Anterior cingulate cortex (tissue), 58 donors: ENCODE measurements around the gene KCNMA1.

Experiments
- DNase-seq, 58 donors: peaks; one replicate each; lab custom pipeline; 2025; lab: John Stamatoyannopoulos, UW

Gene KCNMA1

DNA sequence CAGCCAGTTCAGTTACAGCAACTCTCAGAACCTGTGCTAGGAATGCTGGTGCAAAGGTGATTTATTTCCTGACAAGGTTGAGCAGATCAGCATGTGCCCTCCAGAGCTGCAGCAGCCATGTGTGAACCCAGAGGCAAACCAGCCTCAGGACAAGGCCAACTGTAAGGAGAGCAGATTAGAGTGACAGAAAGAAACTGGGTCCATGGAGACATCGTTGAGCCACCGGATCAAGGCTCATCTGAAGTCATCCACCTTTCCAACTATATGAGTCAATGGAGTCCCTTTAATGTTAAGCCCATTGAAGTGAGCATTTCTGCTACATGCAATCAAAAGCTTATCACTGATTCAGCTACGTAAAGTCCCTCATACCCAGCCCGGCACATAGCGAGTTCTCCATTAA, 26.4 kb downstream of the KCNMA1 start:
- DNase-seq = no peak

DNA sequence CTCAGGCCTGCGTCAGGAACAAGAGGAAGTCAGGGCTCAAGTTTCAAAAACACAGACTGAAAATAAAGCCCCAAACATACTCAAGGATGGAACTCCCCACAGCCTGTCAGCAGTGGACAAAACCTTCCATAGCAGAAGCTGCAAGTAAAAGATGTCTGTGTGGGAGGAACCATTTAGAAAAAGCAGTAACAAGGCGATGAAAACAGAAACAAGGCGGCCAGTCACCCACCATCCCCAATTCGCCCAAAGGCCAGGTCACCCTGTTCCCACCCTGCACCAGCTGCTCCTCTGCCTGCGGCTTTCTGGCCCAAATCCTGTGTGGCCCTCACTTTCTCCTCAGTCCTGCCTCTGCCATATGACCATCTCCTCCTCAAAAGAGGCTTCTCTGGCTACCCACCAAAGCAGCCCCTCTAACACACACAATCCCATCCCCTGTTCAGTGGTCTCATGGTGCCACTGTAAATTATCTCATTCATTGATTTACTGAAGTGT, 27.8 kb downstream of the KCNMA1 start:
- DNase-seq = peak in 2 of 58 donors; percentile 22 to 37

DNA sequence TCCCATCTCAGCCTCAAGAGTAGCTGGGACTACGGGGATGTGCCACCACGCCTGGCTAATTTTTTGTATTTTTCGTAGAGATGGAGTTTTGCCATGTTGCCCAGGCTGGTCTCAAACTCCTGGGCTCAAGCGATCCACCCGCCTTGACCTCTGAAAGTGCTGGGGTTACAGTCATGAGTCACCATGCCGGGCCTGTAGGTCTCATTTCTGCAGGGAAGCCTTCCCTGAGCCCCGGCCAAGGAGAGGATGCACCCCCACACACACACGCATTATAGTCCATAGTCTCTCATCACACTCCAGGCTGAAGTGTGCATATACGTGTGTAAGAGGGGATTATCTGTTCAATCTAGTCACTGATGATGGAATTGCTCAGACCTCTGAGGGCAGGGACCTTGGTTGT, 29.3 kb downstream of the KCNMA1 start:
- DNase-seq = no peak

DNA sequence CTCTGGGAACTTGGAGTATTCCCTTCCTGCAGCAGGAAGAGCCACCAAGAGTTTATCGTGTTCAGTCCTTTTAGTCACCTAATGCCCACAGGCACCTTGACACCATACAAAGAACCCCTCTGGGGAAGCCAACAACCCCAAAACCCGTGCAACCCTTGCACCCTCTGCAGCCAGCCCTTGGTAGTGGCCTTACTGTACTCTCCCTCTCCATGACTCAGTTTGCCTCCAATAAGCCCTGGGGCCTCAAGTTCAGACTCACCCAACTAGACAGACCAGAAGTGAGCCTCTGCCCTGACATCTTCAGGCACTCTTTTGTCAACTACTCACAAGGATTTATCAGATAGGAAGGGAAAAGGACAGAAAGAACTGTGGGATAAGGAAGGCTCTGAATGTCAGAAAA, 30.9 kb downstream of the KCNMA1 start:
- DNase-seq = no peak

DNA sequence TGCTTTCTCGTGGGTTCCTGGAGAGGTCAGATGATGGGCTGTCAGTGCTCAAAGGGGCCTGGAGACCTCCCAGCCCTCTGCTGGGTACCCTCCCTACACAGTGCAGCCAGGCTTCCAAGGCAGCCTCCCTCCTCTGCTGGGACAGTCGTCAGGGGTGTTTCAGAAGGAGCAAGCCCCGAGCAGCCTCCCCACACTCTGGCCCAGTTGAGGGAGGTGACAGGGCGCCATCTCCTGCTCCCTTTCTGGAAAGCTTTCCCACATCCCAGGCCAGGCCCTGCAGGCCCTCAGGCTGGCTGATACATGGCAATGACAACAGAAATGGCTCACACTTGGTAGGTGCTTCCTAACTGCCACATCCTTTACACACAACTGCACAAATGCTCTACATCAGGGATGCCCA, 32.1 kb downstream of the KCNMA1 start:
- DNase-seq = no peak

DNA sequence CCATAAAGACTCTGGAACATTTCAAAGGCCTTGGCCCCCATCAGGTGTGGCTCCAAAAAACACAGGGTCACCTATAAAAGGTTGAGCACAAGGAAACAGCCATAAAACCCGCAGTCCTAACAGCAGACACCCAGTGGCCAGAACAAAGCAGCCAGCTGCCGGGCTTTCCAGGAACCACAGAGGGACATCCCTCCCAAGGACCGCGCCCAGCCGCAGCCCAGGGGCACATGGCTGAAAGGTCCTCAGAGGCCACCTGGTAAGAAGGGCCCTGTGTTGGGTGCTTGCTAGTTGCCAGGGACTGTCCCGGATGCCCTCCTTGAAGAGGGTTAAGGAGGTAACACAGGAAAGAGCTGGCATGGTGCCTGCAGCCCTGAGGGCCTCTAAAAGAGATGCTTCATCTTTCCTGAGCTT, 32.7 kb downstream of the KCNMA1 start:
- no peak for DNase-seq

DNA sequence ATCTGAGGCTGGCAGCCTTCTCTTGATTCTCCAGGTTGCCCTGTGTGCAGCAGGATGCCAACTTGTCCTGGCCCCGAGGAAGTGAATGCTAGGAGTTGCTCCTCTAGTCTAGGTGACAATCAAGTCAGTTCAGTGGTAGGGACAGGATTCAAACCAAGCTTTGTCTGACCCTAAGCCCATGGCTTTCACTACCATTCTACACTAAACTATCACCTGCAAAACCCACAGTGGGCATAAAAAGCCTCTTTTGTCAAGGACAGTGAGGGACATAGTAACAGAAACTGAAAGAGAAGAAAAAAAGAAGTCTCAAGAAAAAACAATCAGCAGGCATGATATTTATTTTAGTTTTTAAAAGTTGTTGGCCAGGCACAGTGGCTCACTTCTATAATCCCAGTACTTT, 33.5 kb downstream of the KCNMA1 start:
- DNase-seq = no peak

DNA sequence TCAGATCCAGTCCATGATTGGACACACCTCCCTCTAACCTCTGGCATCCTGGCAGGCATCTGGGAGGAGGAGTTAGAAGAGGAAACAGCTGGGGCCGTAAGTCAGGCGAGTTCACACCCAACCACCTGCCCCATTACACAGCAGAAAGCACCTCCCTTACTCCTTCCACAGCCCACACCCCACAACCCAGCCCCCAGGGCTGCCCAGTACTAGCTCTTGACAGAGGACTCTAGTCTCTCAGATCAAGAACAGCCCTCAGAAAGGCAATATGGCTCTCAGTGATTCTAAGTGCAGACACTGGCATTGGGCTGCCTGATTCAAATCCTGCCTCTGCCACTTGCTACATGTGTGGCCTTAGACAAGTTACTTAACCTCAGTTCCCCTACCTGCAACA, 34.1 kb downstream of the KCNMA1 start:
- DNase-seq = no peak

DNA sequence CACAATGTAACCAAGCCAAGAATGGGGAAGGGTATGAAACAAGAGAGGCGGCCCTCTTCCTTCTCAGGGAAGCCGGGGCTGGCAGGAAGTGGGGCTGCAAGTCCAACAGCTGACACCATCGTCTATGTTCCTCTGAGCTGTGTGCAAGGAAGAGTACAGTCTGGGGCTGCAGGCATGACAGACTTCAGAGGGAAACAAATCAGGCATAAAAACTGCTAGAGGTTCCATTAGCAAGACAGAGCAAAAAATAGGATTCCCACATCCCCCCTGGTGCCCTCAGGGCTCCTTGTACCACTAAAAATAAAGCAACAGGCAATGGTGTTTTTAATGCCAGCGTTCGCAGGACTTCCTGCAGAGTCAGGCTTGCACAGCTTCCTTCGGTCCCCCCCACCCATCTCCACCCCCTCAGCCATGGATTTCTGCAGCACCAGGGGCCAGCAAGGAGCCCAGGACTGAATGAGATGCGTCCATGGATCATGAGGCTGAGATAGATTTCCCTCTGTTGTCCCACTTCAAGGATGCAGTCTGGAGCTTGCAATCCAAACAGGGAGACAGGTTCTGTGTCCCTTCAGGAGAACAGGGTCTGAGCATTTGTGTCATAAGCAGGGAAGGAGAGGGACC, 34.6 kb downstream of the KCNMA1 start:
- peak in 4 of 58 donors; percentile 17 to 49 (median 21) for DNase-seq

DNA sequence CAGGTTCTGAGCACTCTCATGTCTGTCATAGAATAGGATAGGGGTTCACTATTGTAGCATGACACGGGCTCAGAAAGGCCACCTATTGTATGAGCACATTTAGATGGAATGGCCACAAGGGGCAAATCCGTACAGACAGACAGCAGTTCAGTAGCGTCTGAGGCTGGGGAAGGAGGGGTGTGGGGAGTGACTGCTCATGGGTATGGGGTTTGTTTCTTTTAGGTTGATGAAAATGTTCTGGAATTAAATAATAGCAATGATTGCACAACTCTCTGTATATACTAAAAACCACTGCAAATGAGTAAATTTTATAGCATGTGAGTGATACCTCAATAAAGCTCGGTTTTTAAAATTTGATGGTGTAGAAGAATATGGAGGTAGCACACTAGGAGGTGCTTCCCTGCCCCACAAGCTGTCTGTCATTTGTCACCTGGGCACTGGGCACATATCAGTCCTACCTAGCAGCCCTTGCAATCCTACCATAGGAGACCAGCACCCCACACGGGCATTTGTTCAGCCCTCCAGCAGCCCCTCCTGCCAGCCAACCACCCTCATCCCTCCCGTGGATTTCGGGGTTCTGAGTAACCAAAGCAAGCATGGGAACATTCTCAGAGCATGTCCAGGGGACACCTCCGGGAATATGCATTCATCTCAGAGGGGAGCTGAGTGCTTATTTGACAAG, 35.2 kb downstream of the KCNMA1 start:
- DNase-seq = no peak

DNA sequence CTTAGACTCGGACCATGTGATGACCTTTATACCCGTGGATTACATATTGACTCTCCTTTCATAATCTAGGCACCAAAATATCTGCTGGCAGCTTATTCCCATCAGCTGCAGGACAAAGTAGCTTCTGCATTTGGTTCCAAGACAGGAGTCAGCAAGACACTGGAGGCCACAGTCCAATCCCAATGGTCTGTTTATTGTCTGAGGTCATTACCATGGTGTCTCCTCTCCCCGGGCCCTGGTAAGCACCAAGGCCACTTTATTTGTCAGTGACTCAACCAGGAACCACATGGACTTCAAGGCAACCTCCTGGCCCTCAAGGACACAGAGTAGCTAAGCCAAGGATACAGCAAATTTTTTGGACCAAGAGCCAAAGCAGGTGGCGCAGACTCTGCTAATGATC, 36.1 kb downstream of the KCNMA1 start:
- DNase-seq = no peak

DNA sequence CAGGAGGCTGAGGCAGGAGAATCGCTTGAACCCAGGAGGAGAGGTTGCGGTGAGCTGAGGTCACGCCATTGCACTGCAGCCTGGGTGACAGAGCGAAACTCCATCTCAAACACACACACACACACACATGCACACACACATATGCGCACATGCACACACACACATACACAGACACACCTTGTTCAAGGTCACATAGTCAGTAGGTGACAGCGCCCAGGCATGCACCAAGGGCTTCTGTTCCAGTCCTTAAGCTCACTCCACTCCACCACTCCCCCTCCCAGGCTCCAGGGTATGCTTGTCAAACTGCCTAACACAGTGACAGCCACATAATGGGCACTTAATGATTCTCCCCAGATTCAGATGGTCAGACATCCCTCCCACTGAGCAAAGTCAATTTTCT, 37.0 kb downstream of the KCNMA1 start:
- DNase-seq = no peak

DNA sequence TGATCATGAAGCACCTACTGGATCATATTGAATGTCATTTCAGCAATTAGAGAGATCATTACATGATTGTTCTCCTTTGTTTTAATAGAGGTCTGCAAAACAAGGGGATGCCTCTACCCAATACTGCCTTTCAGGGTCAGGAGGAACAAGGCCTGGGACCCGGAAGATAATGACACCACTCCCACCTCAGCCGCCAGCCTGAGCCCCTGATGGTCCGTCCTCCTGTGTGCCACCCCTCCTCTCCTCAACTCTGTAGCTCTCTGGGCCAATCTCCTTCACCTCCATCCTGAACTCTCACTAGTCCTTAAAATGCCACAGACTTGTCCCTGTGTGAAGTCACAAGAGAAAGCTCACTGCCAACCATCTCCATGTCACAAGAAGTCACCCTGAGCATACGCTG, 38.0 kb downstream of the KCNMA1 start:
- DNase-seq = no peak

DNA sequence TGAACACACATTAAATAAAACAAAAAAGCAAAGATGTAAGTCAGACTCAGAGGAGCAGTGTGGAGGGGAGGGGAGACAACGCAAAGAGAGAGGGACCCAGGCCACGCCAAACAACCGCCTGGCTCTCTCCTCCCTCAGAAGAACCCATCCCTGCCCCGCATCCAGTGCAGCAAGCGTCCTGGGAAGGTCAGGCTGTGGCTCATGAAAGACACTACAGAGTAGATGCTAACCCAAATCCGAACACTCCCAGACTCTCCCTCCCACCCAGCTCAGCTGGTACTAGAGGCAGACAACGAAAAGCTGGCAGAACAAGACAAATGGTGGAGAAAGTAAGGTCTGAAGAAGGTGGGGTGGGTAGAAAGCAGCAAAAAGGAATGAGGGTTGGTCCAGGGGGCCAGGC, 39.0 kb downstream of the KCNMA1 start:
- peak in 1 of 58 donors; percentile 18 for DNase-seq

DNA sequence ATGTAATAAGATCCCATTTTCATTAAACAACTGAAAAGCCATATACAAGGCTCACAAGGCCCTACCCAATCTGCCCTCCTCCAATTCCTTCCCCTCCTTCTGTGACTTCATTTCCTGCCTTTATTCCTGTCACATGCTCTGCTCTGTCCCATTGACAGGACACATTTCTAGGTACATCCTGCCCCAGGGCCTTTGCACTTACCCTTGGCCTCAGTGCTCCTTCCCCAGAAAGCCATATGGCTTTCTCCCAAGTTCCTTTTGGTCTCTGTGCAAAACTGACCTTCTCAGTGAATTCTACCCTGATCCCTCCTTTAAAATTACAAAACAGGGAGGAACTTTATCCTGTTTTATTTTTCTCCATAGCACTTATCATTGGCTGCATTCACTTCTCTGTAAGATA, 40.0 kb downstream of the KCNMA1 start:
- DNase-seq = no peak

DNA sequence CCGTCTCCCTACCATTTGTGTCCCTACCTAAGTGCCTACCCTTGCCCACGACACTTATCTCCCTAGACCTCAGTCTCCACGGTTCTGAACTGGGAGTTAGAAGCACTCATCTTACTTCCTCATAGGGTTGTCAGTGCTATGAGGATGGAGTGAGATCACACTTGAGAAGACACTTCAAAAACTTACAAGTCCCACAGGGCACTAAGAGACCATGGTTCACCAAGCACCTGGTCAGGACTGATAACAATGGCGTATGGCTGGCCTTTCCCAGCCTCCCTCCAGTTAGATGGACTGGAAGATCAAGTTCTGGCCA, 43.2 kb downstream of the KCNMA1 start:
- no peak for DNase-seq

DNA sequence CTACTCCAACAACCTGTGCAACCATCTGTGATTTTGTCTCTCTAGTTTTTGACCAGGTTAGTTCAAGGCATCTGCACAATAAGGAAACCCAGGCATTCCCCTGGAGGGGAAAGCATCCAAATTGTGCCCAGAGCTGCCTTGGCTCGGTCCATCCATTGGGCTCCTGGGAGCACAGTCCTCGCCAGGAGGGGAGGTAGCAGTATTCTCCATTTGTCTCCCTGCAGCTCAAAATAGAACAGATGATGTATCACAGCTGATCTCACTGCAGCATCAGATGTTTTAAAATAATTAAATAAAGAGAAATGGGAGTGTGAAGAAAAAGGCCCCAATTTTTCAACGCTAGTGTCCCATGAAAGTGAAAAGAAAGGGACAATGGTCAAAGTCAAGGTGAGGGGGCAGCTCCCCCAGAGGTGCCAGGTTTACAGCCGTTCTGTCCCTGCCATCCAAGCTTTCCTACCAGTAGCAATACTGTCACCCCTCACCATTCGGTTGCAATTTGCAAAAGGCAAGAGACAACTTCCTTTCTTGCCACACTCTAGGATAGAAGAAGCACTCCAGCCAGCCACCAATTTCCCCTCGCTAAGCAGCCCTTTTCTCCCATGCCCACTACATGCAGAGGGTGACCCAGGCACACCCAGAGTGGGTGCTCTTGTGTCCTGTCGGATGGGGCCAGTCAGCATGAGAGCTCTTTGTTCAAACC, 43.7 kb downstream of the KCNMA1 start:
- DNase-seq = no peak

DNA sequence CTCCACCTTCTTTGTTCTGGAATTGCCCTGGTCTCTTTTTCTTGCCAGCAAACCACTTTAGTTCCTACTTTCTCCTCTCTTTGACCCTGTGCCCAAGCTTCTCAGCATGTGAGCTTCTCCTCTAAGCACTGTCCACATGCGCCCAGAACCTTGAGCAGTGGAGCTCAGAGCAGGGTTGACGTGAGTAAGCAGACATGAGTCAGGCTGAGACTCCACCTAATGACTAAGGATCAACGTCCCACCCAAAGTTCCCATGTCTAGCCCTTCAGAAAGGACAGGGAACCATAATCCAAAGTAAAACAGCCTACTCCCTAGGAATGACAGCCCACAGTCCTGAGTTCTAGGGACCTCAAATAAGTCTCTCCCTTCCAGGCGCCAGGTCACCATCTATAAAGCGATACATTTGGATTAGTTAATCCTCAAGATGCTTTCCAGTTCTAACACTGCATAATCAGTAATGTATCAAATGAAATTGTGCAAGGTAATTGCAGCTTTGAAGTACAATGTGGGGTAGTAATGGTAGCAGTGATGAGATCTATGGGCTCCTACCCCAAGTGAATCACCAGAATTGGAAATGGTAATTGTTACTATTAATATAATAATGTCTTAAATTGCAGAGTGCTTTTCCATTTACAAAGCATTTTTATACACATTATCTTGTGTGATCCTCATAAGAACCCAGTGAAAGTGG, 44.5 kb downstream of the KCNMA1 start:
- DNase-seq = peak in 1 of 58 donors; percentile 35

DNA sequence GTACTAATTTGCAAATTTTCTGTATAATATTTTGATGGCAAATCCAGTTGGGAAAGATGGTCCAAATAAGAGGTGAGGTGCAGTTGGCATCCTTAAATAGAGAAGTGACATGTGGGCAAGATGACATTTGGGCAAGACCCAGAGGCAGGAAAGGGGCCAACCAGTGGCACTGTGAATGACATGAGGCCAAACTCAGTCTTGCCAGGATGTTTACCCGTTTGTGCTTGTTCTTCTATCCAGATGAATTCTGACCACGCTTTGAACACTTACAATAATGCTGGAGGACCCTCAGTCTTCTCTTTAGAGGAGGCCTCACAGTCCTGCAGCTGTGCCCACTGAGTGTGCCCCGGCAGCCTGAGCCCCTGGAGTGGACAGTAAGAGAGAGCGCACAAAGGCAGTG, 45.1 kb downstream of the KCNMA1 start:
- peak in 2 of 58 donors; percentile 15 to 35 for DNase-seq

DNA sequence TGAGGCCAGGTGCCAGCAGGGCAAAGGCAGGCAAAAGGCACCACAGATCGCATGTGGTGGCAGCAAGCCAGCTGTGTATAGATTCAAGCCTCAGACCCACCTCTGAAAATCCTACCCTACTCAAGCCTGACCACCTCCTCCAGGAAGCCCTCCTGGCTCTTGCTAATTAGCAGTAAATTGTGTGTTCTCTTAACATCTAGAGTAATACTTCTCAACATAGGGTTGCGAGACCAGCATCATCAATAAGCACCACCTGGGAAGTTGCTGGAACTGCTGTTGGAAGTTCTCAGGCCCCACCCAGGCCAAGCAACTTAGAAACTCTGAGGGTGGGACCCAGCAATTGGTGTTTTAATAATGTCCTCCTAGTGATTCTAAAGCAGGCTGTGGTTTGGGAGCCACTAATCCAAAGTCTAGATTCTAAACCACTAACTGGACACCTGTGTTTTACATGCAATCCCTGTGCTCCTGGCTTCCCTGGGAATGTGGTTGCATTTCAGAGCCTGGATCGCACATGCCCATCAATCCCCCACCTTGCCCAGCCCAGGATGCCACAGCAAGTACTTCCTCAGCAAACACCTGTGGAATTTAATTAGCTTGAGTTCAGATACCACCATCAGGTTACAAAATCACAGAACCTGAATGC, 46.2 kb downstream of the KCNMA1 start:
- no peak for DNase-seq
